HepG2 (cell line): ENCODE data around the gene PIM3. TPM values are rescaled to one million over a fixed set of nuclear protein-coding genes. Genes with fewer than 3 reads are reported as not detected.

Experiments used
- ATAD3A ChIP-seq: sonication (generic); formaldehyde crosslinking; IDR thresholded peaks from 2 replicates; pipeline ENCODE4 v1.4.0; 2020; ENCODE audit warnings: missing genetic modification reagents
- BCL6 ChIP-seq: IDR thresholded peaks from 2 replicates; pipeline ENCODE4 v1.6.1; 2016; ENCODE audit warnings: missing genetic modification reagents, missing compliant biosample characterization
- FOXM1 ChIP-seq: sonication (generic); formaldehyde crosslinking; IDR thresholded peaks from 2 replicates; pipeline ENCODE4 v1.5.0; 2020; ENCODE audit warnings: missing genetic modification reagents
- ZNF142 ChIP-seq: sonication (generic); formaldehyde crosslinking; IDR thresholded peaks from 2 replicates; pipeline ENCODE4 v1.4.0; 2020; ENCODE audit warnings: missing genetic modification reagents
- ZNF318 ChIP-seq: sonication (generic); formaldehyde crosslinking; IDR thresholded peaks from 2 replicates; pipeline ENCODE4 v1.4.0; 2020; ENCODE audit warnings: mild to moderate bottlenecking, missing genetic modification reagents
- ZNF350 ChIP-seq: sonication (generic); formaldehyde crosslinking; IDR thresholded peaks from 2 replicates; pipeline ENCODE4 v1.4.0; 2020; ENCODE audit warnings: mild to moderate bottlenecking, low read depth, missing genetic modification reagents, borderline replicate concordance
- ZNF570 ChIP-seq: sonication (generic); formaldehyde crosslinking; IDR thresholded peaks from 2 replicates; pipeline ENCODE4 v1.4.0; 2020; ENCODE audit warnings: mild to moderate bottlenecking, missing genetic modification reagents, borderline replicate concordance
- ZNF597 ChIP-seq: sonication (generic); formaldehyde crosslinking; IDR thresholded peaks from 2 replicates; pipeline ENCODE4 v1.5.0; 2020; ENCODE audit warnings: missing genetic modification reagents
- polyA plus RNA-seq, 8 experiments: library from polyadenylated mRNA; depleted of rRNA in 3 of 8; stranded (reverse) in 7 of 8; unstranded in 1 of 8; fragments of >200 nt; fragmentation: Illumina TruSeq in 4 of 8; extraction: Trizol in 4 of 8; gene quantifications; 2 replicates each; pipeline versions ENCODE4 v1.2.1 to v1.2.3, GENCODE V29; 2011 to 2016; ENCODE audit warnings: low read depth in 4 of 8, missing spikeins in 1 of 8, mixed read lengths in 1 of 8; ENCODE audit not compliant: insufficient read depth in 1 of 8
- total RNA-seq, 5 experiments: library from RNA; depleted of rRNA; stranded (reverse); fragments of >200 nt; fragmentation: Illumina TruSeq; extraction: Trizol; gene quantifications; 2 replicates each; pipeline ENCODE4 v1.2.3, GENCODE V29; 2016; ENCODE audit warnings: low read depth in 1 of 5

Gene PIM3
- total and polyA plus RNA-seq, 2 of the 13 experiments (the other 11 are each of a cell fraction or from before 2014, with no cell fraction given), result 21.6 to 31.2 TPM

GRCh38 chr22:49942565-49943404 lies 17.8 kb upstream of the PIM3 start (continued):
- no peak for TF ChIP-seq ZNF597 (CRISPR knock-in tag)
- no peak for TF ChIP-seq FOXM1 (CRISPR knock-in tag)
- no peak for TF ChIP-seq ZNF570 (CRISPR knock-in tag)
- no peak for TF ChIP-seq ATAD3A (CRISPR knock-in tag)
- TF ChIP-seq BCL6 (CRISPR knock-in tag), result peak; percentile 65
- TF ChIP-seq ZNF318 (CRISPR knock-in tag), result no peak
- no peak for TF ChIP-seq ZNF142 (CRISPR knock-in tag)
- 0 out of 2 replicates have a peak, but pooled peaks have one; percentile 37 for TF ChIP-seq ZNF350 (CRISPR knock-in tag)
